ENCODE data around the gene STIM2. TPM values are rescaled to one million over a fixed set of nuclear protein-coding genes. Genes with fewer than 3 reads are reported as not detected.
"Not testable (repeated sequence)": the region's sequence is repeated elsewhere in the genome, so short reads cannot be mapped to it uniquely, and the experiment has no call there.

The STIM2 gene
- total and polyA plus RNA-seq, 2 donors: 41.2 to 43.3 TPM

DNA sequence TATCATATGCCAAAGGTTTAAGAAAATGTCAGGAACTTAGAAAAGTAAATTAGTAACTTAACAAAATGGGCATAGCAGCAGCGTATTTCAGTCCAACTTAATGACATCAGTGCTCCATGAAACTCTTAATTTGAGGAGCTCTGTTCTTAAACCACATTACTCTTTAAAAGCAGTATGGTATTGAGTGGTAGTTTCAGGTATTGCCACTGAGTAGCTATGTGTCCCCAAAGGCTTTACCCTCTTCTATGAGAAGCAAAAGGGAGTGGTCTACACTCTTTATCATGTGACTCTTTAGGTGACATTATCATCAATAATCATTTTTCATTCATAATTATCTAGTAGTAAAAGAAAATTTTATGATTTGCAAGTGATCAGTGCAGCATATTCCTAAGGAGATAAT, 158.3 kb downstream of the STIM2 start:
- no peak overlapping the region for H3K4me3 ChIP-seq (ENCODE audit: low read length in 2 of 2)
- H3K27ac ChIP-seq (ENCODE audit: low read depth in 1 of 2, low read length in 1 of 2): no peak overlapping the region
- no peaks in the 10 kb centered on the region for H3K9me3 ChIP-seq (ENCODE audit: control insufficient read depth in 2 of 2, insufficient read depth in 1 of 2, low read length in 1 of 2)
- H3K36me3 ChIP-seq (ENCODE audit: control insufficient read depth in 2 of 2, insufficient read depth in 2 of 2, low read length in 1 of 2): peaks cover 19 to 31% of the 10 kb centered on the region in 2 donors
- no peaks in the 10 kb centered on the region for H3K4me1 ChIP-seq (ENCODE audit: control insufficient read depth in 2 of 2, insufficient read depth in 2 of 2, low read length in 2 of 2)
- WGBS: 99% methylated on average over 1 of the region's 1 CpG
- no peaks in the 10 kb centered on the region for H3K27me3 ChIP-seq (ENCODE audit: control insufficient read depth in 2 of 2, insufficient read depth in 1 of 2, low read length in 1 of 2)
- no peak for DNase-seq (ENCODE audit: low read depth in 6 of 9, low spot score in 9 of 9)

DNA sequence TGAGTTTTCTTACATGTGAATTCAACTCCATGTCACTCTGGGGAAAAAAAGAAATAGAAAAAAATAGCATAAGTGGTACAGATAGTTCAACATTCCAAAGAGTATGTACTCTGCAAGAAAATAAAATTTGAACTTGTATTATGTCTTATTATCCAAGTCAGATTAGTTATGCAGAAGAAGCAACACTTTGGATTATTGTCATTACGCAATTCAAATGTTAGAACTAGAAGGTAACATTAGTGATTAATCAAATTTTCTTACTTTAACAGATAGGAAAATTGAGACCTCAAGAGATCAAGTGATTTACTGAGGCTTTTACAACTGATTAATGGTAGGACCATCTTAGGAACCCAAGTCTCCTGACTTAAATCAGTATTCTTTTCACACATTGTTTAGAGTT, 159.1 kb downstream of the STIM2 start:
- no peaks in the 10 kb centered on the region for H3K4me1 ChIP-seq (ENCODE audit: control insufficient read depth in 2 of 2, insufficient read depth in 2 of 2, low read length in 2 of 2)
- DNase-seq (ENCODE audit: low read depth in 6 of 9, low spot score in 9 of 9): no peak
- H3K4me3 ChIP-seq (ENCODE audit: low read length in 2 of 2): no peak overlapping the region
- 99% methylated on average over 1 of the region's 1 CpG for WGBS
- H3K27me3 ChIP-seq (ENCODE audit: control insufficient read depth in 2 of 2, insufficient read depth in 1 of 2, low read length in 1 of 2): no peaks in the 10 kb centered on the region
- H3K36me3 ChIP-seq (ENCODE audit: control insufficient read depth in 2 of 2, insufficient read depth in 2 of 2, low read length in 1 of 2): peaks cover 19 to 31% of the 10 kb centered on the region in 2 donors
- no peaks in the 10 kb centered on the region for H3K9me3 ChIP-seq (ENCODE audit: control insufficient read depth in 2 of 2, insufficient read depth in 1 of 2, low read length in 1 of 2)
- no peak overlapping the region for H3K27ac ChIP-seq (ENCODE audit: low read depth in 1 of 2, low read length in 1 of 2)

DNA sequence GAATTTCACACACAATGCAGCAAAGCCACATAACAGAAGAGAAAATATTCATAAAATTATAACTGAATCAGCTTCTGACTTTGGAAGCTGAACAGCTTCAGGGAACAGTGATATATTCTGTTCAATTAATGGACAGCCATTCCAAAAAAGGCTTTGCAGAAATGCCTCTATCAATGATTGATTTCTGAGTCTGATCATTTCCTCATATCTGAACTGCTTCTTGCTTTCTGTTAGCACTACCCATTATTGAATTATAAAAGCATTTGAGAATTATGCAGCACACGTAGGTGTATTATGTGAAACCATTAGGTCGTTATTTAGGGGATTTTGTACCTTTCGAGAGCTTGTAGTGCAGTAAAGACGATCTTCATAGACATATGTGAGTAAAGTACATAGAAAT, 159.6 kb downstream of the STIM2 start:
- H3K27me3 ChIP-seq (ENCODE audit: control insufficient read depth in 2 of 2, insufficient read depth in 1 of 2, low read length in 1 of 2): no peaks in the 10 kb centered on the region
- H3K9me3 ChIP-seq (ENCODE audit: control insufficient read depth in 2 of 2, insufficient read depth in 1 of 2, low read length in 1 of 2): no peaks in the 10 kb centered on the region
- WGBS: 96% methylated on average over 4 of the region's 4 CpGs
- H3K27ac ChIP-seq (ENCODE audit: low read depth in 1 of 2, low read length in 1 of 2): no peak overlapping the region
- no peaks in the 10 kb centered on the region for H3K4me1 ChIP-seq (ENCODE audit: control insufficient read depth in 2 of 2, insufficient read depth in 2 of 2, low read length in 2 of 2)
- no peak for DNase-seq (ENCODE audit: low read depth in 6 of 9, low spot score in 9 of 9)
- H3K36me3 ChIP-seq (ENCODE audit: control insufficient read depth in 2 of 2, insufficient read depth in 2 of 2, low read length in 1 of 2): peaks cover 19 to 31% of the 10 kb centered on the region in 2 donors
- H3K4me3 ChIP-seq (ENCODE audit: low read length in 2 of 2): no peak overlapping the region

DNA sequence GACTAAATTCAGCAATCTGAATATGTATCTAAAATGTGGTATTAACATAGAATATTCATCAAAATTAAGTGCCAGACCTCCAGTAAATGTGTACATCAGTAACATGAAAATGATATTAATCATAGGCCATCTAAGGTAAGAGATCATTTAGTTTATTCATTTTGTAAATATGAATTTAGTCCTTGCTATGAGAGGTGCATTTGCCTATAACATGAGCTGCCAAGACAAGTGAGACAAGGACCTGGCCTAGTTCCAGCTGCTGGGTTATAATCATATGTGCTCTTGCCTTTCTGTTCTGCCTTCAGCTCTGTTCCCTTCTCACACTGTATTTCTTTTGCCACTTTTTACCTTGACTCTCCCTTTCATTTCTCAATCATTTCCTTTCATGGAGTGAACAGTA, 160.0 kb downstream of the STIM2 start:
- Histone ChIP-seq H3K4me3 (ENCODE audit: low read length in 2 of 2) (no peak overlapping the region), H3K27me3 (ENCODE audit: control insufficient read depth in 2 of 2, insufficient read depth in 1 of 2, low read length in 1 of 2) (no peaks in the 10 kb centered on the region), H3K36me3 (ENCODE audit: control insufficient read depth in 2 of 2, insufficient read depth in 2 of 2, low read length in 1 of 2) (peaks cover 19 to 31% of the 10 kb centered on the region in 2 donors), H3K4me1 (ENCODE audit: control insufficient read depth in 2 of 2, insufficient read depth in 2 of 2, low read length in 2 of 2) (no peaks in the 10 kb centered on the region), H3K27ac (ENCODE audit: low read depth in 1 of 2, low read length in 1 of 2) (no peak overlapping the region), H3K9me3 (ENCODE audit: control insufficient read depth in 2 of 2, insufficient read depth in 1 of 2, low read length in 1 of 2) (no peaks in the 10 kb centered on the region)
- DNase-seq (ENCODE audit: low read depth in 6 of 9, low spot score in 9 of 9): no peak

DNA sequence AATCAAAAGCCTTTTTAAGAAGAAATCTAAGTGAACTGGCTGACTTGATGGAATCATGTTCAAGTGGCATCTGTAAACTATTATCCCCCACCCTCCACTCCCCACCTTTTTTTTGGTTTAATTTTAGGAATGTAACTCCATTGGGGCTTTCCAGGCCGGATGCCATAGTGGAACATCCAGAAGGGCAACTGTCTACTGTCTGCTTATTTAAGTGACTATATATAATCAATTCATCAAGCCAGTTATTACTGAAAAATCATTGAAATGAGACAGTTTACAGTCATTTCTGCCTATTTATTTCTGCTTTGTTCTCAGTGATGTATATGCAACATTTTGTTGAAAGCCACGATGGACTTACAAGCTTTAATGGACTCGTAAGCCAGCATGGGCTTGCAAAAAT, 162.3 kb downstream of the STIM2 start:
- 95% methylated on average over 3 of the region's 3 CpGs for WGBS

DNA sequence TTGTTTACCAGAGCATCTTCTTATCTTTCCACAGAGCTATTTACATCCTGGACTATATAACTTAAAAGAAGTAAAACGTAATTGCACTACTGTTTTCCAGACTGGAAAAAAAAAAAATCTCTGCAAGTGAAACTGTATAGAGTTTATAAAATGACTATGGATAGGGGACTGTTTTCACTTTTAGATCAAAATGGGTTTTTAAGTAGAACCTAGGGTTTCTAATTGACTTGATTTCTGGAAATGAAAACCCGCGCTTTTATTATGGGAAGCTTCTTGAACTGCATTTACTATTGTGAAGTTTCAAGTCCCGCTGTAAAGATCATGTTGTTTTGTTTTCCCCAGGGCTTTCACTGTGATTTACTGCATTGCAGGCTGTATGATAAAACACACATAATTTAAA, 162.7 kb downstream of the STIM2 start:
- Histone ChIP-seq H3K27ac (ENCODE audit: low read depth in 1 of 2, low read length in 1 of 2) (no peak overlapping the region), H3K4me3 (ENCODE audit: low read length in 2 of 2) (no peak overlapping the region), H3K27me3 (ENCODE audit: control insufficient read depth in 2 of 2, insufficient read depth in 1 of 2, low read length in 1 of 2) (no peaks in the 10 kb centered on the region), H3K9me3 (ENCODE audit: control insufficient read depth in 2 of 2, insufficient read depth in 1 of 2, low read length in 1 of 2) (no peaks in the 10 kb centered on the region), H3K4me1 (ENCODE audit: control insufficient read depth in 2 of 2, insufficient read depth in 2 of 2, low read length in 2 of 2) (no peaks in the 10 kb centered on the region), H3K36me3 (ENCODE audit: control insufficient read depth in 2 of 2, insufficient read depth in 2 of 2, low read length in 1 of 2) (peaks cover 9 to 25% of the 10 kb centered on the region in 2 donors)
- DNase-seq (ENCODE audit: low read depth in 6 of 9, low spot score in 9 of 9): no peak
- WGBS: 96% methylated on average over 4 of the region's 4 CpGs

More for the DNA sequence above, 162.3 kb downstream of the STIM2 start:
- Histone ChIP-seq H3K36me3 (ENCODE audit: control insufficient read depth in 2 of 2, insufficient read depth in 2 of 2, low read length in 1 of 2) (peaks cover 13 to 28% of the 10 kb centered on the region in 2 donors), H3K27me3 (ENCODE audit: control insufficient read depth in 2 of 2, insufficient read depth in 1 of 2, low read length in 1 of 2) (no peaks in the 10 kb centered on the region), H3K4me3 (ENCODE audit: low read length in 2 of 2) (no peak overlapping the region), H3K27ac (ENCODE audit: low read depth in 1 of 2, low read length in 1 of 2) (no peak overlapping the region), H3K9me3 (ENCODE audit: control insufficient read depth in 2 of 2, insufficient read depth in 1 of 2, low read length in 1 of 2) (no peaks in the 10 kb centered on the region), H3K4me1 (ENCODE audit: control insufficient read depth in 2 of 2, insufficient read depth in 2 of 2, low read length in 2 of 2) (no peaks in the 10 kb centered on the region)
- no peak for DNase-seq (ENCODE audit: low read depth in 6 of 9, low spot score in 9 of 9)

DNA sequence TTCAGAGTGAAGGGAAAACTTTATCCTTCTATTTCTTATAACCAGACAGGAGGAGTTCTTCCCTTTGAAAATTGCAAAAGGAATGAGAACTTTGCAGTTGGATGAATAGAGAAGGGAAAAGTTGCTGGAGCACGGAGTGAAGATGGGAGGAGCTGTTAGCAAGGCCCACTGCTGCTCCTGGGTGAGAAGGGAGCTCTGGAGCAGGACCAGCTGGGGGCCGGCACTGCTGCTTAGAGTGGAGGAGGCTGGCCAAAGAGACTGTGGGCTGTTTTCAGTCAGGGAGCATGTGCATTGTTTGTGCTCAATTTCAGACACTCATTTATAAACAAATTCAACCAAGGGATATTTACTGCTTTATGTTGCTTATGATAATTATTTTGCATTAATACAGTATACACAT, 164.2 kb downstream of the STIM2 start:
- Histone ChIP-seq H3K27ac (ENCODE audit: low read depth in 1 of 2, low read length in 1 of 2) (no peak overlapping the region), H3K36me3 (ENCODE audit: control insufficient read depth in 2 of 2, insufficient read depth in 2 of 2, low read length in 1 of 2) (peaks cover 5 to 17% of the 10 kb centered on the region in 2 donors), H3K4me3 (ENCODE audit: low read length in 2 of 2) (no peak overlapping the region), H3K27me3 (ENCODE audit: control insufficient read depth in 2 of 2, insufficient read depth in 1 of 2, low read length in 1 of 2) (no peaks in the 10 kb centered on the region), H3K4me1 (ENCODE audit: control insufficient read depth in 2 of 2, insufficient read depth in 2 of 2, low read length in 2 of 2) (no peaks in the 10 kb centered on the region), H3K9me3 (ENCODE audit: control insufficient read depth in 2 of 2, insufficient read depth in 1 of 2, low read length in 1 of 2) (no peaks in the 10 kb centered on the region)
- no peak for DNase-seq (ENCODE audit: low read depth in 6 of 9, low spot score in 9 of 9)
- WGBS: 86% methylated on average over 2 of the region's 2 CpGs

DNA sequence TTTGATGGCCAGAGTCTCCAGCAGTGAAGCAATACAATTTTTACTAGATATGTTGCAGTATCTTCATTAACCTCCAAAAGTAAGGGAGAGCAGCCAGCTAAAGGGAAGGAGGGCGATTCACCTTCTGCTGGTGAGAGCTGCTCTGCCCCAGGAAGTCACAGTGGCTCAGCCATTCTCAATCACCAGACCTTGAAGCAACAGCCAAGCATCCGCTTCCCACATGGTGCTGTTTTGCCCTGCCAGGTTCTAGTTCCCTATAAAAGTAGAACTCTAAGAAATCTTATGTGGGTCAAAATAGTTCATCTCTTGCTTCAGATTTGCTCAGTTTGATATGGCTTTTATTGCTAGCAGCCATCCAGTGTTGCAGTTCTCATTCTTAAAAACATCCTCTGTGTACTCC, 166.8 kb downstream of the STIM2 start:
- H3K27ac ChIP-seq (ENCODE audit: low read depth in 1 of 2, low read length in 1 of 2): no peak overlapping the region
- no peak overlapping the region for H3K4me3 ChIP-seq (ENCODE audit: low read length in 2 of 2)
- H3K27me3 ChIP-seq (ENCODE audit: control insufficient read depth in 2 of 2, insufficient read depth in 1 of 2, low read length in 1 of 2): no peaks in the 10 kb centered on the region
- no peak for DNase-seq (ENCODE audit: low read depth in 6 of 9, low spot score in 9 of 9)
- H3K4me1 ChIP-seq (ENCODE audit: control insufficient read depth in 2 of 2, insufficient read depth in 2 of 2, low read length in 2 of 2): no peaks in the 10 kb centered on the region
- peaks cover 5 to 8% of the 10 kb centered on the region in 2 donors for H3K36me3 ChIP-seq (ENCODE audit: control insufficient read depth in 2 of 2, insufficient read depth in 2 of 2, low read length in 1 of 2)
- H3K9me3 ChIP-seq (ENCODE audit: control insufficient read depth in 2 of 2, insufficient read depth in 1 of 2, low read length in 1 of 2): no peaks in the 10 kb centered on the region
- 91% methylated on average over 2 of the region's 2 CpGs for WGBS

DNA sequence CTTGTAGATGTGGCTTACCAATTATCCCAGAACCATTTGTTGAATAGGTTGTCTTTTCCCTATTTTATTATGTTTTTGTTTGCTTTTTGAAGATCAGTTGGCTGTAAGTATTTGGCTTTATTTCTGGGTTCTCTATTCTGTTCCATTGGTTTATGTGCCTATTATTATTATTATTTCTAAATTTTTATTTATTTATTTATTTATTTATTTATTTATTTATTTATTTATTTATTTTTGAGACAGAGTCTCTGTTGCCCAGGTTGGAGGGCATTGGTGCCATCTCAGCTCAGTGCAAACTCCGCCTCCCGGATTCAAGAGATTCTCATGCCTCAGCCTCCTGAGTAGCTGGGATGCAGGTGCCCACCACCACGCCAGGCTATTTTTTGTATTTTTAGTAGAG, 174.5 kb downstream of the STIM2 start:
- not testable (repeated sequence) for H3K27me3 ChIP-seq (ENCODE audit: control insufficient read depth in 2 of 2, insufficient read depth in 1 of 2, low read length in 1 of 2); H3K36me3 ChIP-seq (ENCODE audit: control insufficient read depth in 2 of 2, insufficient read depth in 2 of 2, low read length in 1 of 2); H3K4me3 ChIP-seq (ENCODE audit: low read length in 2 of 2); DNase-seq (ENCODE audit: low read depth in 6 of 9, low spot score in 9 of 9); H3K9me3 ChIP-seq (ENCODE audit: control insufficient read depth in 2 of 2, insufficient read depth in 1 of 2, low read length in 1 of 2); H3K27ac ChIP-seq (ENCODE audit: low read depth in 1 of 2, low read length in 1 of 2); H3K4me1 ChIP-seq (ENCODE audit: control insufficient read depth in 2 of 2, insufficient read depth in 2 of 2, low read length in 2 of 2)
- 33% methylated on average over 3 of the region's 3 CpGs for WGBS

DNA sequence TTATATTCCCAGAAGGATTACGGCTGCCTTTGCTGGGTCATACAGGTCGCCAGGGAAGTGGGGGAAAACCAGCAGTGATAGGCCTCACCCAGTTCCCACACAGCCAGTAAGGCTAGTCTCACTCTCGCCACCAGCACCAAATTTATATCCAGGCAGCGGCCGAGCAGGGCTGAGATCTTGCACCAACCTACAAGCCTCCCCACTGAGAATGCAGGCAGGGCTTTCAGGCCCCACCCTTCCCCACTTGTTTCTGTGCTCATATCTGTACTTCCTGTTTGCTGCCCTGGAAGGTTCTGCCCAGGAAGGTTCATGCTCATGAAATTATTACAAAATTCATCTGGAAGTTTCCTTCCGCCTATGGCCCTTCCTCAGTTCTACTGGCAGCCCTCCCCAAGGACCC, 179.7 kb downstream of the STIM2 start:
- Histone ChIP-seq H3K27ac (ENCODE audit: low read depth in 1 of 2, low read length in 1 of 2) (no peak overlapping the region), H3K4me3 (ENCODE audit: low read length in 2 of 2) (no peak overlapping the region), H3K27me3 (ENCODE audit: control insufficient read depth in 2 of 2, insufficient read depth in 1 of 2, low read length in 1 of 2) (no peaks in the 10 kb centered on the region), H3K9me3 (ENCODE audit: control insufficient read depth in 2 of 2, insufficient read depth in 1 of 2, low read length in 1 of 2) (no peaks in the 10 kb centered on the region), H3K36me3 (ENCODE audit: control insufficient read depth in 2 of 2, insufficient read depth in 2 of 2, low read length in 1 of 2) (no peaks in the 10 kb centered on the region), H3K4me1 (ENCODE audit: control insufficient read depth in 2 of 2, insufficient read depth in 2 of 2, low read length in 2 of 2) (no peaks in the 10 kb centered on the region)
- DNase-seq (ENCODE audit: low read depth in 6 of 9, low spot score in 9 of 9): no peak
- 92% methylated on average over 6 of the region's 6 CpGs for WGBS
